ENCODE data around the gene LGR6.

DNA sequence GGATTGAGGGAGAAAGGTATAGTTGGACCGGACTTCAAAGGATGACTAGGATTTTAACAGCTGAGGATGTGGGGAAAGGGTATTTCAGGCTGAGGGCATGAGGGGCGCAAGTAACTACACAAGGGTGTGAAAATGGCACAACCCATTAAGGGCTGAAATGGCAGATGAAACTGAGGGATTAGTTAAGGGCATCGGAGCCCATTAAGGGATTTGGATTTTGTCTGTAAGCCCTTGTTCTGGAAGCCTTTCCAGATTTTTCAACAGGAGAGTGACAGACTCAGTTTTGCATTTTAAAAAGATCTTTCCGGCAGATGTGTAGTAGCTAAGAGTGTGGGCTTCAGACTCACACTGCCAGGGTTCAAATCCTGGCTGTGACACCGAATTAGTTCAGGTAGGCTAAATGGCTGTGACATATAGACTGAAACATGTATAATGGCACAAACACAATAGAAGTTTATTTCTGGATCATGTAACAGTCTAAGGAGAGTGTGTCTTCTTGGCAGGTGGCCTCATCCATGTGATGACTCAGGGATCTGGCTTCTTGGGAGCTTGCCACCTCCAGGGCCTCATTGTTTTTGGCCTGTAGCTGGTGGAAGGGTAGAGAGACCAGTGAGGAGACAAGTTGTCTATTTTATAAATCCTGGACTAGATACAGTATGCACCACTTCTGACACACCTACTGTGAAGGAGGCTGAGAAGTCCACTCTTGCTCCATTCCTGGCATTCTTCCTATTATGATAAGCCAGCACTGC is 98.5 kb downstream of the LGR6 start:
- TF ChIP-seq GATA2 (IDR thresholded peaks at IDR 0.05; ENCODE audit: low read depth, low read length) (no peak), GATA3 (IDR thresholded peaks at IDR 0.05; ENCODE audit: low read depth, low read length) (no peak)

Measured in SH-SY5Y (cell line).